DND-41 (cell line): Measurements from ENCODE around the gene NEURL1B.

Experiments
- EZH2 ChIP-seq: IDR thresholded peaks from 3 replicates; pipeline ENCODE4 v1.6.1; 2012; ENCODE audit warnings: borderline replicate concordance, low read depth, mild to moderate bottlenecking, moderate library complexity, low read length, inconsistent platforms; ENCODE audit not compliant: severe bottlenecking
- TF ChIP-seq, protein P1 (sequence below): IDR thresholded peaks from 2 replicates; pipeline ENCODE4 v1.5.1; 2012; ENCODE audit warnings: borderline replicate concordance, low read length, moderate library complexity, mild to moderate bottlenecking; ENCODE audit not compliant: poor library complexity, severe bottlenecking; ENCODE audit errors: extremely low read depth

DNA sequence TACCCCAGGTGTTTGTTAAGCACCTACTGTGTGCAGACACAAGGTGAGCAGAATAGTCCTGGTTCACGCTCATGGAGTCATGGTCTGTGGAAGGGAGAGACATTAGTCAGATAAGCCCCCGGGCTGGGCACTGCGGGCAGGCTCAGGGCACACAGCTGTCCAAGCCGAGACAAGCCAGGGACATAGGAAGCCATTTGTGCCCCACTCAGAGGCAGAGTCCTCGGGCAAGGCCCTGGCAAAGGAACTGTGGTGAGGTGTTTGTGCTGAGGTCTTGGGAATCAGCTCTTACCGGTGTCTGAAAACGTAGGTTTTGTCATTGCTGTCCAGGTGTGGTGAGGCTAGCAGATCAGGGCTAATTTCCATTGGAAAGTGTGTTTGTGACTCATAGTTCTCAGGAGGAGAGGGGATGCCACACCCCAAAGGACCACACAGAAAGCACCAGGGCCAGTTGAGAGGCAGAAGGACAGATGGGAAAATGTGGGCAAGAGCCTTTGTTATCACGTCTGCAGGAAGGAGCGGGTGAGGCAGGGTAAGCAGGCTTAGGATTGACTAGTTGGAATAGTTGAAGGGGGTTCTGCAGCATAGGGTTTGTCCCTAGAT is 46.1 kb upstream of the NEURL1B start:
- TF ChIP-seq, protein P1, sequence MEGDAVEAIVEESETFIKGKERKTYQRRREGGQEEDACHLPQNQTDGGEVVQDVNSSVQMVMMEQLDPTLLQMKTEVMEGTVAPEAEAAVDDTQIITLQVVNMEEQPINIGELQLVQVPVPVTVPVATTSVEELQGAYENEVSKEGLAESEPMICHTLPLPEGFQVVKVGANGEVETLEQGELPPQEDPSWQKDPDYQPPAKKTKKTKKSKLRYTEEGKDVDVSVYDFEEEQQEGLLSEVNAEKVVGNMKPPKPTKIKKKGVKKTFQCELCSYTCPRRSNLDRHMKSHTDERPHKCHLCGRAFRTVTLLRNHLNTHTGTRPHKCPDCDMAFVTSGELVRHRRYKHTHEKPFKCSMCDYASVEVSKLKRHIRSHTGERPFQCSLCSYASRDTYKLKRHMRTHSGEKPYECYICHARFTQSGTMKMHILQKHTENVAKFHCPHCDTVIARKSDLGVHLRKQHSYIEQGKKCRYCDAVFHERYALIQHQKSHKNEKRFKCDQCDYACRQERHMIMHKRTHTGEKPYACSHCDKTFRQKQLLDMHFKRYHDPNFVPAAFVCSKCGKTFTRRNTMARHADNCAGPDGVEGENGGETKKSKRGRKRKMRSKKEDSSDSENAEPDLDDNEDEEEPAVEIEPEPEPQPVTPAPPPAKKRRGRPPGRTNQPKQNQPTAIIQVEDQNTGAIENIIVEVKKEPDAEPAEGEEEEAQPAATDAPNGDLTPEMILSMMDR = no peak
- TF ChIP-seq EZH2 = no peak
